ENCODE measurements around the gene NKD2. TPM values are rescaled to one million over a fixed set of nuclear protein-coding genes. Genes with fewer than 3 reads are reported as not detected.

NKD2 gene
- total RNA-seq, 1 donor from 2014 or later, result 0.41 TPM

GRCh38 chr5:1014346-1014745 is 5.7 kb downstream of the NKD2 start:
- Histone ChIP-seq H3K4me3 (ENCODE audit: insufficient read depth, low read depth, low read length) (no peak overlapping the region), H3K9me3 (ENCODE audit: insufficient read depth, low read depth, low read length) (no peaks in the 10 kb centered on the region), H3K4me2 (ENCODE audit: low read length) (no peak overlapping the region), H3K79me2 (ENCODE audit: insufficient read depth, low read length) (no peaks in the 10 kb centered on the region), H3K4me1 (ENCODE audit: insufficient read depth, low read length) (no peaks in the 10 kb centered on the region), H3K36me3 (ENCODE audit: insufficient read depth, low read length) (no peaks in the 10 kb centered on the region), H3K27ac (ENCODE audit: low read depth, low read length) (no peak overlapping the region), H3K9ac (ENCODE audit: low read length) (no peak overlapping the region), H3K27me3 (ENCODE audit: insufficient read depth, low read length) (peaks cover 28% of the 10 kb centered on the region), H4K20me1 (ENCODE audit: insufficient read depth, low read length) (no peaks in the 10 kb centered on the region), H2AFZ (ENCODE audit: low read depth, low read length) (no peak overlapping the region)
- FAIRE-seq, result no peak
- H3K36me3 Mint-ChIP-seq (ENCODE audit: low read depth, unreplicated experiment), result no peaks in the 10 kb centered on the region
- no peaks in the 10 kb centered on the region for H3K4me1 Mint-ChIP-seq (ENCODE audit: low read depth, unreplicated experiment)
- peaks cover 51% of the 10 kb centered on the region for H3K27me3 Mint-ChIP-seq (ENCODE audit: low read depth, unreplicated experiment)
- H3K9me3 Mint-ChIP-seq (ENCODE audit: unreplicated experiment), result no peaks in the 10 kb centered on the region
- H3K27ac Mint-ChIP-seq (ENCODE audit: unreplicated experiment), result no peak overlapping the region
- DNase-seq (ENCODE audit: low read depth), result no peak
- TF ChIP-seq CTCF (IDR thresholded peaks at IDR 0.05; ENCODE audit: insufficient read depth, low read depth, low read length) (no peak), EZH2 (IDR thresholded peaks at IDR 0.05; ENCODE audit: insufficient read depth, low read length) (no peak)
- no peak overlapping the region for H3K4me3 Mint-ChIP-seq (ENCODE audit: unreplicated experiment)

GRCh38 chr5:1014781-1015221 is 6.2 kb downstream of the NKD2 start:
- Histone ChIP-seq H3K4me1 (ENCODE audit: insufficient read depth, low read length) (no peaks in the 10 kb centered on the region), H3K4me3 (ENCODE audit: insufficient read depth, low read depth, low read length) (no peak overlapping the region), H4K20me1 (ENCODE audit: insufficient read depth, low read length) (no peaks in the 10 kb centered on the region), H3K4me2 (ENCODE audit: low read length) (no peak overlapping the region), H2AFZ (ENCODE audit: low read depth, low read length) (no peak overlapping the region), H3K79me2 (ENCODE audit: insufficient read depth, low read length) (no peaks in the 10 kb centered on the region), H3K36me3 (ENCODE audit: insufficient read depth, low read length) (no peaks in the 10 kb centered on the region), H3K27me3 (ENCODE audit: insufficient read depth, low read length) (peaks cover 25% of the 10 kb centered on the region), H3K27ac (ENCODE audit: low read depth, low read length) (no peak overlapping the region), H3K9ac (ENCODE audit: low read length) (no peak overlapping the region), H3K9me3 (ENCODE audit: insufficient read depth, low read depth, low read length) (no peaks in the 10 kb centered on the region)
- H3K9me3 Mint-ChIP-seq (ENCODE audit: unreplicated experiment), result no peaks in the 10 kb centered on the region
- H3K27ac Mint-ChIP-seq (ENCODE audit: unreplicated experiment), result no peak overlapping the region
- no peak for TF ChIP-seq CTCF (IDR thresholded peaks at IDR 0.05; ENCODE audit: insufficient read depth, low read depth, low read length)
- no peak for TF ChIP-seq EZH2 (IDR thresholded peaks at IDR 0.05; ENCODE audit: insufficient read depth, low read length)
- H3K36me3 Mint-ChIP-seq (ENCODE audit: low read depth, unreplicated experiment), result no peaks in the 10 kb centered on the region
- H3K27me3 Mint-ChIP-seq (ENCODE audit: low read depth, unreplicated experiment), result peaks cover 53% of the 10 kb centered on the region
- H3K4me3 Mint-ChIP-seq (ENCODE audit: unreplicated experiment), result no peak overlapping the region
- DNase-seq (ENCODE audit: low read depth), result no peak
- no peaks in the 10 kb centered on the region for H3K4me1 Mint-ChIP-seq (ENCODE audit: low read depth, unreplicated experiment)
- no peak for FAIRE-seq

GRCh38 chr5:1015507-1015906 is 6.9 kb downstream of the NKD2 start:
- H4K20me1 ChIP-seq (ENCODE audit: insufficient read depth, low read length), result no peaks in the 10 kb centered on the region
- Mint-ChIP-seq H3K36me3 (ENCODE audit: low read depth, unreplicated experiment) (no peaks in the 10 kb centered on the region), H3K9me3 (ENCODE audit: unreplicated experiment) (no peaks in the 10 kb centered on the region), H3K27me3 (ENCODE audit: low read depth, unreplicated experiment) (peaks cover 49% of the 10 kb centered on the region), H3K27ac (ENCODE audit: unreplicated experiment) (no peak overlapping the region), H3K4me1 (ENCODE audit: low read depth, unreplicated experiment) (no peaks in the 10 kb centered on the region), H3K4me3 (ENCODE audit: unreplicated experiment) (no peak overlapping the region)
- no peak overlapping the region for H3K4me2 ChIP-seq (ENCODE audit: low read length)
- no peak for TF ChIP-seq CTCF (IDR thresholded peaks at IDR 0.05; ENCODE audit: insufficient read depth, low read depth, low read length)
- TF ChIP-seq EZH2 (IDR thresholded peaks at IDR 0.05; ENCODE audit: insufficient read depth, low read length), result no peak
- H3K4me1 ChIP-seq (ENCODE audit: insufficient read depth, low read length), result no peaks in the 10 kb centered on the region
- H3K27ac ChIP-seq (ENCODE audit: low read depth, low read length), result no peak overlapping the region
- H3K27me3 ChIP-seq (ENCODE audit: insufficient read depth, low read length), result peaks cover 23% of the 10 kb centered on the region
- no peaks in the 10 kb centered on the region for H3K9me3 ChIP-seq (ENCODE audit: insufficient read depth, low read depth, low read length)
- H3K79me2 ChIP-seq (ENCODE audit: insufficient read depth, low read length), result no peaks in the 10 kb centered on the region
- H3K9ac ChIP-seq (ENCODE audit: low read length), result no peak overlapping the region
- H2AFZ ChIP-seq (ENCODE audit: low read depth, low read length), result no peak overlapping the region
- no peak for DNase-seq (ENCODE audit: low read depth)
- no peak overlapping the region for H3K4me3 ChIP-seq (ENCODE audit: insufficient read depth, low read depth, low read length)
- H3K36me3 ChIP-seq (ENCODE audit: insufficient read depth, low read length), result no peaks in the 10 kb centered on the region
- FAIRE-seq, result no peak

Data from astrocyte (in vitro differentiated cells and primary cell).